ENCODE results near the gene EEF1E1. TPM values are rescaled to one million over a fixed set of nuclear protein-coding genes. Genes with fewer than 3 reads are reported as not detected.

EEF1E1 gene
- total and polyA plus RNA-seq, 2 experiments from 2014 or later: 46.7 to 61.3 TPM

DNA sequence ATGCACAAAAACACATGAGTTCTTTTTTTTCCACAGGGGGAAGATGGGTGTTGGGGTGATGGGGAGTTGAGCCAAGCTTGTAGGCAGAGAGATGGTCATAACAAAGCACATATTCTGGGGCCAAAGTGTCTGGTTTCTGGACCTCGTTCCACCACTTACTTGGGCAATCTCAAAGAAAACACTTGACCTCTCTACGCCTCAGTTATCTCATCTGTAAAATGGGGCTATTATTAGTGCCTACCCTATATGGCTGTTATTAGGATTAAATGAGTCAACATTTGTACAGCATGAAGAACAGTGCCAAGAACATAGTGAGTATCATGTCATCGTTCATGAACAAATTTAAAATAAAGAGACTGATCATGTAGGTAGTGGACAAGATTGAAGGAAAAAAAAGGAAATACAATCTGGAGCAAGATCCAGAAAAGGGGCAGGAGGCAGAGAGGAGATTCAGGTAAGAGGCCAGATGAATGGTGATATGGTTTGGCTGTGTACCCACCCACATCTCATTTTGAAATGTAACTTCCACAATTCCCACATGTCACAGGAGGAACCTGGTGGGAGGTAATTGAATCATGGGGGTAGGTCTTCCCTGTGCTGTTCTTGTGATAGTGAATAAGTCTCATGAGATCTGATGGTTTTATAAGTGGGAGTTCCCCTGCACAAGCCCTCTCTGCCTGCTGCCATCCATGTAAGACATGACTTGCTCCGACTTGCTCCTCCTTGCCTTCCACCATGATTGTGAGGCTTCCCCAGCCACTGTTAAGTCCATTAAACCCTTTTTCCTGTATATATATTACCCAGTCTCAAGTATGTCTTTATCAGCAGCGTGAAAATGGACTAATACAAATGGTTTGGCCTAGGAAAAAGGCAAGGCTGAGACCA is 14.2 kb downstream of the EEF1E1 start:
- Histone ChIP-seq H2AFZ (no peak overlapping the region), H3K27me3 (replicated peaks; ENCODE audit: insufficient read depth) (no peaks in the 10 kb centered on the region), H3K79me2 (ENCODE audit: insufficient read depth) (no peaks in the 10 kb centered on the region), H3K4me1 (ENCODE audit: insufficient read depth) (peaks cover 26% of the 10 kb centered on the region), H4K20me1 (ENCODE audit: insufficient read depth) (no peaks in the 10 kb centered on the region), H3K9ac (no peak overlapping the region), H3F3A (ENCODE audit: insufficient read depth) (peaks cover 30% of the 10 kb centered on the region), H3K36me3 (ENCODE audit: low read depth) (peaks cover 18% of the 10 kb centered on the region), H3K4me2 (ENCODE audit: unreplicated experiment) (no peak overlapping the region), H3K9me3 (ENCODE audit: low read depth) (no peaks in the 10 kb centered on the region), H3K27ac (no peak overlapping the region), H3K9me2 (ENCODE audit: insufficient read depth) (no peaks in the 10 kb centered on the region), H3K4me3 (no peak overlapping the region)
- WGBS, 2 experiments (ENCODE audit: low coverage in 1 of 2, low lambda C conversion rate in 2 of 2, missing lambda C conversion rate in 2 of 2): 84 to 89% methylated on average over 5 of the region's 5 CpGs
- DNase-seq: no peak
- TF ChIP-seq EZH2 (IDR thresholded peaks at IDR 0.05; ENCODE audit: insufficient read depth, poor library complexity, severe bottlenecking) (no peak), EZH2phosphoT487 (IDR thresholded peaks at IDR 0.05; ENCODE audit: insufficient read depth, low read depth) (no peak)
- in situ Hi-C loops (cut with MboI): no loop called here

DNA sequence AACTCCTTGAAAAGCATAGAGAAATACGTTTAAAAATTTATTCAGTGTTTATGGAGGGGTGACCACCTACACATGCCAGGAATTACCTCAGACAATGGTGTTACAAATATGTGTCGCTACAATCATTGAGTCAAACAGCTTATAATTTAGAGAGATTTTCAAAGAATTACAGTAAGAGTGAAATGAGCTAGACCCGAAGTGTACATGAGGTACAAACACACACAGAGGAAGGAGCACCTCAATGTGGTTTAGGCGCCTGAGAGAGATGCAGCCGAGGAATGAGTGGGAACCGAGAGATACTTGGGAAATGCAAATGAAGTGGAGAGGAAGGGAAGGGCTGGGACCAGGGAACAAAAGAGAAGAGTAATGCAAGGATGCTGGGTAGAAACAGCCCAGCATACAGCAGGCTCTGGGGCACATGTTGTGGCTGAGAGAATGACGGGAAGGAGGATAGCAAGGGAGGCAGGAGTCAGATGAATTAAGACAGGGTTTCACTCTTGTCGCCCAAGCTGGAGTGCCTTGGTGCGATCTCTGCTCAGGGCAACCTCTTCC is 15.5 kb downstream of the EEF1E1 start:
- H3K9me3 ChIP-seq (ENCODE audit: low read depth): no peaks in the 10 kb centered on the region
- H3K4me1 ChIP-seq (ENCODE audit: insufficient read depth): peaks cover 39% of the 10 kb centered on the region
- H3K4me2 ChIP-seq (ENCODE audit: unreplicated experiment): no peak overlapping the region
- H3K79me2 ChIP-seq (ENCODE audit: insufficient read depth): peaks cover 2% of the 10 kb centered on the region
- no peaks in the 10 kb centered on the region for H4K20me1 ChIP-seq (ENCODE audit: insufficient read depth)
- no peak for DNase-seq
- no peak overlapping the region for H3K4me3 ChIP-seq
- peaks cover 18% of the 10 kb centered on the region for H3K36me3 ChIP-seq (ENCODE audit: low read depth)
- no peaks in the 10 kb centered on the region for H3K27me3 ChIP-seq (replicated peaks; ENCODE audit: insufficient read depth)
- H3K9me2 ChIP-seq (ENCODE audit: insufficient read depth): no peaks in the 10 kb centered on the region
- no peak for TF ChIP-seq EZH2phosphoT487 (IDR thresholded peaks at IDR 0.05; ENCODE audit: insufficient read depth, low read depth)
- TF ChIP-seq EZH2 (IDR thresholded peaks at IDR 0.05; ENCODE audit: insufficient read depth, poor library complexity, severe bottlenecking): no peak
- no peak overlapping the region for H3K9ac ChIP-seq
- WGBS, 2 experiments (ENCODE audit: low coverage in 1 of 2, low lambda C conversion rate in 2 of 2, missing lambda C conversion rate in 2 of 2): 94 to 96% methylated on average over 9 of the region's 9 CpGs
- H2AFZ ChIP-seq: no peak overlapping the region
- in situ Hi-C loops (cut with MboI): no loop called here
- peaks cover 42% of the 10 kb centered on the region for H3F3A ChIP-seq (ENCODE audit: insufficient read depth)
- no peak overlapping the region for H3K27ac ChIP-seq

DNA sequence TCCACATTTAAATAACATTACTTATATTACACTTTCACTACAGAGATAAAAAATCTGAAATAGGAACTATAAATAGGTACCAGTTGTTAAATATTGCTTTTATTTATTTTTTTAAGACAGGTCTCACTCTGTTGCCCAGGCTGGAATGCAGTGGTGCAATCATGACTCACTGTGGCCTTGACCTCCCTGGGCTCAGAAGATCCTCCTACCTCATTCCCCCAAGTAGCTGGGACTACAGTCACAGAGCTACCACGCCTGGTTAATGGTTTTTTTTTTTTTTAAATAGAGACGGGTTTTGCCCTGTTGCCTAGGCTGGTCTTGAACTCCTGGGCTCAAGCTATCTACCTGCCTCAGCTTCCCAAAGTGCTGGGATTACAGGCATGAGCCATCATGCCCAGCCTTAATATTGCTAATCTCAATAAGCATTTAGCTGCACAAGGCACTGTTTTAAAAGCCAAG is 17.3 kb downstream of the EEF1E1 start:
- H3K9ac ChIP-seq: peak overlapping the region; percentile 58; the same call in 1 of the 2 replicates
- peaks cover 55% of the 10 kb centered on the region for H3K4me1 ChIP-seq (ENCODE audit: insufficient read depth)
- peak overlapping the region; percentile 9; the same call in 1 of the 2 replicates for H3K4me3 ChIP-seq
- peaks cover 16% of the 10 kb centered on the region for H3K79me2 ChIP-seq (ENCODE audit: insufficient read depth)
- H3K36me3 ChIP-seq (ENCODE audit: low read depth): peaks cover 7% of the 10 kb centered on the region; the same call in 1 of the 2 replicates
- no peak for TF ChIP-seq EZH2 (IDR thresholded peaks at IDR 0.05; ENCODE audit: insufficient read depth, poor library complexity, severe bottlenecking)
- TF ChIP-seq EZH2phosphoT487 (IDR thresholded peaks at IDR 0.05; ENCODE audit: insufficient read depth, low read depth): no peak
- peak overlapping the region; percentile 74 for H3K4me2 ChIP-seq (ENCODE audit: unreplicated experiment)
- H3K27me3 ChIP-seq (replicated peaks; ENCODE audit: insufficient read depth): no peaks in the 10 kb centered on the region
- in situ Hi-C loops (cut with MboI): no loop called here
- H3F3A ChIP-seq (ENCODE audit: insufficient read depth): peaks cover 58% of the 10 kb centered on the region
- WGBS, 2 experiments (ENCODE audit: low coverage in 1 of 2, low lambda C conversion rate in 2 of 2, missing lambda C conversion rate in 2 of 2): 0% methylated on average over 2 of the region's 2 CpGs
- H3K9me3 ChIP-seq (ENCODE audit: low read depth): no peaks in the 10 kb centered on the region
- H2AFZ ChIP-seq: peak overlapping the region; percentile 43; the same call in 1 of the 2 replicates
- no peaks in the 10 kb centered on the region for H4K20me1 ChIP-seq (ENCODE audit: insufficient read depth)
- peak; percentile 92 for DNase-seq
- H3K9me2 ChIP-seq (ENCODE audit: insufficient read depth): no peaks in the 10 kb centered on the region
- peak overlapping the region; percentile 90 for H3K27ac ChIP-seq

DNA sequence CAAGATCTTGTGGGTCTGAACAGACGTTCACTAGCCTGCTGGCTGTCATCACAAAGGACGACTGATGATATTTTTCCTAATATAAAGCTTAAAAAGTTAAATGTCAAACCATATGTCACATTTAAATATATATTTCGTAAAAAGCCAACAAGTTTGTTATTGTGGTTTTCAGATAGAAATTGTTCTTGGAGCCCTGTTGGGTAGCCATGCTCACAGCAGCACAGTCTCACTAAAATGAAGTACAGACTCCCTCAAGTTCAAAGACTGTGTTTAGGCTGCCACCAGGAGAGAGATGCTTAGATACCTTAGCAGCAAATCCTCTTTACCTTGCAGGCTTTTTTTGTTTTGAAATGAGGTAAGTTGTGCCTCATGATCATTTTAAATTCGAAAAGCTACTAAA is 17.8 kb downstream of the EEF1E1 start:
- H3K4me2 ChIP-seq (ENCODE audit: unreplicated experiment): peak overlapping the region; percentile 74
- peak; percentile 51 for DNase-seq
- peak overlapping the region; percentile 58 for H3K9ac ChIP-seq

More for the DNA sequence above, 17.8 kb downstream of the EEF1E1 start:
- no peak for TF ChIP-seq EZH2phosphoT487 (IDR thresholded peaks at IDR 0.05; ENCODE audit: insufficient read depth, low read depth)
- TF ChIP-seq EZH2 (IDR thresholded peaks at IDR 0.05; ENCODE audit: insufficient read depth, poor library complexity, severe bottlenecking): no peak
- Histone ChIP-seq H2AFZ (no peak overlapping the region), H3K9me2 (ENCODE audit: insufficient read depth) (no peaks in the 10 kb centered on the region), H3K27ac (peak overlapping the region; percentile 90), H3K4me1 (ENCODE audit: insufficient read depth) (peaks cover 60% of the 10 kb centered on the region), H4K20me1 (ENCODE audit: insufficient read depth) (no peaks in the 10 kb centered on the region), H3F3A (ENCODE audit: insufficient read depth) (peaks cover 63% of the 10 kb centered on the region), H3K9me3 (ENCODE audit: low read depth) (no peaks in the 10 kb centered on the region), H3K4me3 (peak overlapping the region; percentile 9; the same call in 1 of the 2 replicates), H3K79me2 (ENCODE audit: insufficient read depth) (peaks cover 16% of the 10 kb centered on the region), H3K27me3 (replicated peaks; ENCODE audit: insufficient read depth) (no peaks in the 10 kb centered on the region), H3K36me3 (ENCODE audit: low read depth) (peaks cover 7% of the 10 kb centered on the region; the same call in 1 of the 2 replicates)
- WGBS, 2 experiments (ENCODE audit: low coverage in 1 of 2, low lambda C conversion rate in 2 of 2, missing lambda C conversion rate in 2 of 2): 17 to 21% methylated on average over 4 of the region's 4 CpGs
- in situ Hi-C loops (cut with MboI): no loop called here

Data from GM23248 (cell line).